GM23338 (cell line): Measurements from ENCODE around the gene TTLL5.

Source experiments
- EZH2phosphoT487 ChIP-seq: fragments of 200-600 bp; sonication (generic); IDR thresholded peaks from one replicate; pipeline ENCODE4 v1.8.1; 2018; ENCODE audit warnings: antibody characterized with exemption; ENCODE audit not compliant: unreplicated experiment
- TF ChIP-seq, protein P1 (sequence below): IDR thresholded peaks from one replicate; pipeline ENCODE4 v1.6.1; 2018; ENCODE audit warnings: antibody characterized with exemption; ENCODE audit not compliant: unreplicated experiment
- TF ChIP-seq, protein P2 (sequence below), 2 experiments: fragments of 200-600 bp in 1 of 2; sonication (generic) in 1 of 2; conservative IDR thresholded peaks; 2 replicates each; pipeline versions ENCODE4 v1.5.1 to v1.6.1; 2016 to 2017; ENCODE audit warnings: antibody characterized with exemption in 2 of 2, low read depth in 2 of 2, mild to moderate bottlenecking in 2 of 2, moderate library complexity in 1 of 2

DNA sequence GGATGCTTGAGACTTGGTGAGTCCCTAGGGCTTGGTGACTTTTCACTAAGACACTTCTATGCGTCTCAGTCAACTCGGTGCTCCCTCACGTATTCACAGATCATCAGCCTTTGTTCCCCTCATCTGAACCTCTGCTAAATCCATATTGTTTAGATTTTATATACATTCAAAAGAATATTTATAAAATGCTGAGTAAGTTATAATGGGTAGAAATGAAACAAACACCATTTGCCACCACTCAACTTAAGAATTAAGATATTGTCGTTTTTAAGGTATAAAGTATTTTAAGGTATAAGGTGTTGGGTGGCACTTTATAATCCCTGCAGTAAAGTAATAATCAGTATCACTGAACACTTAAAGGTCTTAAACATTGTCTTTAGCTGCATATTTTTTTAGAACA, 103.0 kb downstream of the TTLL5 start:
- no peak for TF ChIP-seq EZH2phosphoT487
- TF ChIP-seq, protein P1, sequence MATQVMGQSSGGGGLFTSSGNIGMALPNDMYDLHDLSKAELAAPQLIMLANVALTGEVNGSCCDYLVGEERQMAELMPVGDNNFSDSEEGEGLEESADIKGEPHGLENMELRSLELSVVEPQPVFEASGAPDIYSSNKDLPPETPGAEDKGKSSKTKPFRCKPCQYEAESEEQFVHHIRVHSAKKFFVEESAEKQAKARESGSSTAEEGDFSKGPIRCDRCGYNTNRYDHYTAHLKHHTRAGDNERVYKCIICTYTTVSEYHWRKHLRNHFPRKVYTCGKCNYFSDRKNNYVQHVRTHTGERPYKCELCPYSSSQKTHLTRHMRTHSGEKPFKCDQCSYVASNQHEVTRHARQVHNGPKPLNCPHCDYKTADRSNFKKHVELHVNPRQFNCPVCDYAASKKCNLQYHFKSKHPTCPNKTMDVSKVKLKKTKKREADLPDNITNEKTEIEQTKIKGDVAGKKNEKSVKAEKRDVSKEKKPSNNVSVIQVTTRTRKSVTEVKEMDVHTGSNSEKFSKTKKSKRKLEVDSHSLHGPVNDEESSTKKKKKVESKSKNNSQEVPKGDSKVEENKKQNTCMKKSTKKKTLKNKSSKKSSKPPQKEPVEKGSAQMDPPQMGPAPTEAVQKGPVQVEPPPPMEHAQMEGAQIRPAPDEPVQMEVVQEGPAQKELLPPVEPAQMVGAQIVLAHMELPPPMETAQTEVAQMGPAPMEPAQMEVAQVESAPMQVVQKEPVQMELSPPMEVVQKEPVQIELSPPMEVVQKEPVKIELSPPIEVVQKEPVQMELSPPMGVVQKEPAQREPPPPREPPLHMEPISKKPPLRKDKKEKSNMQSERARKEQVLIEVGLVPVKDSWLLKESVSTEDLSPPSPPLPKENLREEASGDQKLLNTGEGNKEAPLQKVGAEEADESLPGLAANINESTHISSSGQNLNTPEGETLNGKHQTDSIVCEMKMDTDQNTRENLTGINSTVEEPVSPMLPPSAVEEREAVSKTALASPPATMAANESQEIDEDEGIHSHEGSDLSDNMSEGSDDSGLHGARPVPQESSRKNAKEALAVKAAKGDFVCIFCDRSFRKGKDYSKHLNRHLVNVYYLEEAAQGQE: no peak
- TF ChIP-seq, protein P2, sequence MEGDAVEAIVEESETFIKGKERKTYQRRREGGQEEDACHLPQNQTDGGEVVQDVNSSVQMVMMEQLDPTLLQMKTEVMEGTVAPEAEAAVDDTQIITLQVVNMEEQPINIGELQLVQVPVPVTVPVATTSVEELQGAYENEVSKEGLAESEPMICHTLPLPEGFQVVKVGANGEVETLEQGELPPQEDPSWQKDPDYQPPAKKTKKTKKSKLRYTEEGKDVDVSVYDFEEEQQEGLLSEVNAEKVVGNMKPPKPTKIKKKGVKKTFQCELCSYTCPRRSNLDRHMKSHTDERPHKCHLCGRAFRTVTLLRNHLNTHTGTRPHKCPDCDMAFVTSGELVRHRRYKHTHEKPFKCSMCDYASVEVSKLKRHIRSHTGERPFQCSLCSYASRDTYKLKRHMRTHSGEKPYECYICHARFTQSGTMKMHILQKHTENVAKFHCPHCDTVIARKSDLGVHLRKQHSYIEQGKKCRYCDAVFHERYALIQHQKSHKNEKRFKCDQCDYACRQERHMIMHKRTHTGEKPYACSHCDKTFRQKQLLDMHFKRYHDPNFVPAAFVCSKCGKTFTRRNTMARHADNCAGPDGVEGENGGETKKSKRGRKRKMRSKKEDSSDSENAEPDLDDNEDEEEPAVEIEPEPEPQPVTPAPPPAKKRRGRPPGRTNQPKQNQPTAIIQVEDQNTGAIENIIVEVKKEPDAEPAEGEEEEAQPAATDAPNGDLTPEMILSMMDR (conservative IDR thresholded peaks at IDR 0.05; ENCODE audit: low read depth in 2 of 2): no peak
